ENCODE results near the gene PEX7. TPM values are rescaled to one million over a fixed set of nuclear protein-coding genes. Genes with fewer than 3 reads are reported as not detected.
A peak's percentile ranks its signal among the peaks of the same experiment; 100 is the strongest.
"Not testable (repeated sequence)": the region's sequence is repeated elsewhere in the genome, so short reads cannot be mapped to it uniquely, and the experiment has no call there.

PEX7 gene
- total RNA-seq, 1 experiment from 2014 or later, result 15.7 TPM

DNA sequence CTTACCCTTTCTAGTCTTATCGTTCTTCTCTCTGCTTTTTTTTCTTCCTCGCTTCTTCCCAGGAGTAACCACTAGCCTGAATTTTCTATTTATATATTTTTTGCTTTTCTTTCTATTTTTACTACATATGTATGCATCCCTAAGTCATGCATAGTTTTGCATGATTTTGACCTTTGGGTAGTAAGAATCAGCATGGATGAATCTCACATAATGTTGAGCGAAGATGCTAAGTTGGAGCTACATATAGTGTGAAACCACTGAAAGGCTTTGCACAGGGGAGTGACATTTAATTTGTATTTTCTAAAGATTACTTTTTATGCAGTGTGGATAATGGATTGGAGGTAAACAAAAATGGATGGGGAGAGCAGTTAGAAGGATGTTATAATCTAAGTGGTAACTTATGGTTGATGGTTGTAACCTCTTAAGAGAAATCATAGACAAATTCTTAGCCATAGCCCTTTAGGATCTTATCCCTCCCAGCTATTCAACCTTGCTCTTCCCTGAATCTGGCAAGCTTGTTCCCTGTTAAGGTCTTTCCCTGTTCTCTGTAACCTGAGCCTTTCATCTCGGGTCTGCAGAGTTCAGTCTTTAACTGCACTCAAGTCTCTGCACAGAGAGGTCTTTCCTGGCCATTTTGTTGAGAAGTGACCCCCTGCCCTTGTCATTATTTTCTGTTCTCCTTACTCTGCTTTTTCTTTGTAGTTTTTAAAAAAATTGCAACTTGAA lies 18.0 kb downstream of the PEX7 start:
- DNase-seq (ENCODE audit: low read depth), result no peak

DNA sequence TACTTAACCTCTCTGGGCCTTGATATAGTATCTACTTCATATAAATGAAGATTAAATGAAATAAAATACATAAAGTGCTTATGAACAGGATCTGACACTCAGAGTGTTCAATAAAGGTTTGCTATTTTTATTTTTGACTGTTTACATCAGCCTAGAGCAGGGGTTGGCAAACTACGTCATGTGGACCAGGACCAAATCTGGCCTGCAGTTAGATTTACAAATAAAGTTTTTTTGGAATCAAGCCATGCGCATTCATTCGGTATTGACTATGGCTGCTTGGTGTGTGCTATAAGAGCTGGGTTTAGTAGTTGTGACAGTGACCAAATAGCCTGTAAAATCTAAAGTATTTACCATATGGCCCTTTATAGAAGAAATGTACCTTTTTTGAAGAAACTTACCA lies 20.8 kb downstream of the PEX7 start:
- no peak for DNase-seq (ENCODE audit: low read depth)

DNA sequence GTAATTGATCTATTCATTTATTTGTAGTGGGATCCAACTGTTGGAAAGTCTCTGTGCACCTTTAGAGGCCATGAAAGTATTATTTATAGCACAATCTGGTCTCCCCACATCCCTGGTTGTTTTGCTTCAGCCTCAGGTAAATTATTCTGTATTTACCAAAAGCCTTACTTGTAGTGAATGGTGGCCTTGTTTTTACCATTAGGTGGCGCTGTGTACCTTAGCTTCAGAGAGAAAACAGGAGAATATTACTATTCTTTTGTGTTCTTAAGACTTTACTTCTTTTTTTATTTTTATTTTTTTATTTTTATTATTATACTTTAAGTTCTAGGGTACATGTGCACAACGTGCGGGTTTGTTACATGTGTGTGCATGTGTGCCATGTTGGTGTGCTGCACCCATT lies 23.7 kb downstream of the PEX7 start:
- DNase-seq (ENCODE audit: low read depth), result peak; percentile 52

DNA sequence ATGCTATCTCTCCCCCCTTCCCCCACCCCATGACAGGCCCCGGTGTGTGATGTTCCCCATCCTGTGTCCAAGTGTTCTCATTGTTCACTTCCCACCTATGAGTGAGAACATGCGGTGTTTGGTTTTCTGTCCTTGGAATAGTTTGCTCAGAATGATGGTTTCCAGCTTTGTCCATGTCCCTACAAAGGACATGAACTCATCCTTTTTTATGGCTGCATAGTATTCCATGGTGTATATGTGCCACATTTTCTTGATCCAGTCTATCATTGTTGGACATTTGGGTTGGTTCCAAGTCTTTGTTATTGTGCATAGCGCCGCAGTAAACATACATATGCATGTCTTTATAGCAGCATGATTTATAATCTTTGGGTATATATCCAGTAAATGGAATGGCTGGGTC lies 24.1 kb downstream of the PEX7 start:
- not testable (repeated sequence) for DNase-seq (ENCODE audit: low read depth)

DNA sequence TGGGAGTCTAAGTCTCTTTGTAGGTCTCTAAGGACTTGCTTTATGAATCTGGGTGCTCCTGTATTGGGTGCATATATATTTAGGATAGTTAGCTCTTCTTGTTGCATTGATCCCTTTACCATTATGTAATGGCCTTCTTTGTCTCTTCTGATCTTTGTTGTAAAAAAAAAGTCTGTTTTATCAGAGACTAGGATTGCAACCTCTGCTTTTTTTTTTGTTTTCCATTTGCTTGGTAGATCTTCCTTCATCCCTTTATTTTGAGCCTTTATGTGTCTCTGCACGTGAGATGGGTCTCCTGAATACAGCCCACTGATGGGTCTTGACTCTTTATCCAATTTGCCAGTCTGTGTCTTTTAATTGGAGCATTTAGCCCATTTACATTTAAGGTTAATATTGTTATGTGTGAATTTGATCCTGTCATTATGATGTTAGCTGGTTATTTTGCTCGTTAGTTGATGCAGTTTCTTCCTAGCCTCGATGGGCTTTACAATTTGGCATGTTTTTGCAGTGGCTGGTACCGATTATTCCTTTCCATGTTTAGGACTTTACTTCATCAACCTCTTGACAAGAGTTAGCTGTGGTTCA lies 27.7 kb downstream of the PEX7 start:
- not testable (repeated sequence) for DNase-seq (ENCODE audit: low read depth)

DNA sequence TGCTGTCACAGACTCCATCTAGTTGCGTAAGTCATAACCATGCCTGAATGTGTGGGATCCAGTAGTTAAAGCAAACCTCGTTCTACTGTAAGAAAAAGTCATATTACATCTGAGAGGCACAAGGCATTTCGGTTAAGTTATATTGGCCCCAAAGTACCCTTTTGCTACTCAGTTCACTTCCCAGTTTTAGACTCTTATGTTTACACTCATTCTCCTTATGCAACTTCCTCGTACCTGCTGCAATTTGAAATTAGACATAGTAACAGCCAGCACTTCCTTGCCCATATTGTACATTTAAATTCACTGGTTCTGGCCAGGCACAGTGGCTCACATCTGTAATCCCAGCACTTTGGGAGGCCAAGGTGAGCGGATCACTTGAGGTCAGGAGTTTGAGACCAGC lies 37.0 kb downstream of the PEX7 start:
- no peak for DNase-seq (ENCODE audit: low read depth)

DNA sequence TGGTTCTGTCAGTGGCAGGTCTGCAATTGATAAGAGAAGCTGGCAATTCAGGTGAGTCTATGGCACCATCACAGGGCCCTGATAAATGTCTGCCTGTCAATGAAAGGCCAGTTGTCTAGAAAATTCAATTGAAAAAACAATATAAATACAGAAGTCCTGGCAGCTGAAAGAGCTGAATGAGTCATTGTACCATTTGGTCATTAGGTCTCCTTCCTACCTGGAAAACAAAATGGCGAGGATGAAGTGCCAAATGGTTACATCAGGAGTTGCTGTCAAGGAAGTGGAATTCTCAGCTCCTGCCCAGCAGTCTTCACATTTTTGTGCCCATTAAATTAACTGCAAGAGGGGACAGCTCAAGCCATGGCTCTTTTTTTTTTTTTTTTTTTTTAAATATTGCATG lies 37.7 kb downstream of the PEX7 start:
- no peak for DNase-seq (ENCODE audit: low read depth)

DNA sequence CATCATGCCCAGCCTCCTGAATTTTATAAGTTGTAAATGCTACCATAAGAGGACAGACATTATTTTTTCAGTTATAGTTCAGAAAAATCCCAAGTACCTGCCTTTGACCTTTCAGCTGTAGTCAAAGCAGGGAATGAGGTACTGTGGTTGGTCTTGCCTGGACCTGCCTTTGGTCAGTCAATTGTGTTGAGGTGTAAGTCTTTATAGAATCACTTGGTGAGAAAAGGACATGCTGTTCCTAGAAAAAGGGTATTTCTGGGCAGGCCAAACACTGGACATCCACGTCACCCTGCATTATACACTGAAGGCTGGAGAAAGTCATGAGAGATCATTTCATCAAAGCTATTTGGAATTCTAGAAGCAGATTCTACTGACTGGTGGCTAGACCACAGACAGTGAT lies 40.3 kb downstream of the PEX7 start:
- no peak for DNase-seq (ENCODE audit: low read depth)

DNA sequence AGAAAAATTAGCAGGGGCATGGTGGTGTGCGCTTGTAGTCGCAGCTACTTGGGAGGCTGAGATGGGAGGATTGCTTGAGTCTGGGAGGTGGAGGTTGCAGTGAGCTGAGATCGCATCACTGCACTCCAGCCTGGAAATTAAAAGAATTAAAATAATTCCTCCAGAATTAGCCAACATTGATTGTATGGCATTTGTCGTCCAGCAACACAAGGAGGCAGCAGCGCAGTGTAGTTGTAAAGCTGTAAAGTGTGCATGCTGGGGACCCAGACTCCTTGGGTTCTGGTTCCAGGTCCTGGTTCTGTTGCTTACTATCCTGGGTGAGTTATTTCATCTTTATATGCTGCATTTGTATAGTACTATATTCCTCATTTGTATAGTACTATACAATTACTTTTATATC lies 41.4 kb downstream of the PEX7 start:
- no peak for DNase-seq (ENCODE audit: low read depth)

DNA sequence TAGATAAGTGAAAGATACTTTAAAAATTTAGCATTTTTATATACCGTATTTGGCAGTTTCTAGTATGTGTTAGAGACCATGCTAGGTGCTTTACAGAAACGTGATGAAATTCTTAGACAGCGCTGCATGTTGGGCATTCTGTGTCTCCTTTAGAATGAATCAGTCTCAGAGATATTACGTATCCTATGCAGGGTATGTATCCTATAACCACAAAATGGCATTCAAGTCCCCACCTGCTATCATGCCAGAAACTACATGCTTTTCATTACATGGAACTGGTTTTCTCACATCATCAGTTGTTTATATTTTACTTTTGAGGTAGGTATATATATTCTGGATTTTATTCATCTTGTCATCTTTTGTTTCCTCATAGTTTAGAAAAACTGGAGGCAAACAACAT lies 42.3 kb downstream of the PEX7 start:
- DNase-seq (ENCODE audit: low read depth), result no peak

DNA sequence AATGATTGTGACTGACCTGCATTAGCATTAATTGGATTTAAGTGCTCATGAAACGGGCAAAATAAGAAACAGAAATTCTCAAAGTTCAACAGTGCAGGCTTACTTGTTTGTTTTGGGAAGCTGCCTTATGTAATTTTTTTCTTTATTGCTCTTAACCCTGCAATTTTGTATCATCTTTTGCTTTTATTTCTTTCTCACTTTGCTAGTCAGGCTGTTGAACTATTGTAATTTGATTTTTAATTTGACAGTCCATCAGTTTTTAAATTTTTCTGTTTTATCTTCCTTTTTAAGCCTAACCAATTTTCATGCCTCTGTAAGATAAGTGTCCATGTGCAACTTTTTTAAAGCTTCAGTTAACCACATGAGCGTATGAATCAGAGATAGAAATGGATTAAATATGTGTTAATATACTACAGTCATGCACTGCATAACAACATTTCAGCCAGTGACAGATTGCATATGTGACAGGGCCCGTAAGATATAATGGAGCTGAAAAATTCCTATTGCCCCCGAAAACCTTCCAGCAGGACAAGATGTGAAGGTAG lies 44.6 kb downstream of the PEX7 start:
- DNase-seq (ENCODE audit: low read depth), result peak; percentile 55

DNA sequence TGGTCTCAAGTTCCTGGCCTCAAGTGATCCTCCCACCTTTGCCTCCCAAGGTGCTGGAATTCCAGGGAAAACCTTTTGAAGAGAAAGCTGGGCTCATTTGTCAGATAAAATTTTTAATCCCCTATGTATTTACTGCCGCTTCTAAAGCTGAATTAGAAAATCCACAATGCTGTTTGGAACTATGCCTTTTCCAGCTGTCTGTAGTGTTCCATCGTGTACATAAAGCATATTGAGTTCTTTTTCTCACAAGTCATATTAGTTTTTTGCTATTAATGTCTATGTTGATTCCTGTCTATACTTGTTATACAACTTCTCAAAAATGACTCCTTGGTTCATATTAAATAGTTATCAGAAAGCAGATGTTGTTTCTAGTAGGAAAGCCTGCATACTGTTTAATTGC lies 47.1 kb downstream of the PEX7 start:
- DNase-seq (ENCODE audit: low read depth), result no peak

DNA sequence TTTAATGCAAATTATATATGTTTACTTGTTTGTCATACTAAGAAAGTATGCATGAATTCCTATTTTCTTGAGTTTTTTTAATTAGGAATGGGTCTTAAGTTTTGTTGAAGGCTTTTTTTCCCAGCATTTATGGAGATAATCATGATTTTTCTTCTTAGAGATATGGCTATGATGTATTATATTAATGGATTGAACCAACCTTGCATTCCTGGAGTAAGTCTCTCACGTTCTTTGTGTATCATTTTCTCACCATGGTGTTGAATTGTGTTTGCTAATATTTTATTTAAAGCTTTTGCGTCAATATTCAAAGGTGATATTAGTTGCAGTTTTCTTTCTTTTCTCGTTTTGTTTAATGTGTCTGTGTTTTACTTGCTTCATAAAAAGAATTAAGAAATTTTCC lies 51.4 kb downstream of the PEX7 start:
- DNase-seq (ENCODE audit: low read depth), result peak; percentile 32

DNA sequence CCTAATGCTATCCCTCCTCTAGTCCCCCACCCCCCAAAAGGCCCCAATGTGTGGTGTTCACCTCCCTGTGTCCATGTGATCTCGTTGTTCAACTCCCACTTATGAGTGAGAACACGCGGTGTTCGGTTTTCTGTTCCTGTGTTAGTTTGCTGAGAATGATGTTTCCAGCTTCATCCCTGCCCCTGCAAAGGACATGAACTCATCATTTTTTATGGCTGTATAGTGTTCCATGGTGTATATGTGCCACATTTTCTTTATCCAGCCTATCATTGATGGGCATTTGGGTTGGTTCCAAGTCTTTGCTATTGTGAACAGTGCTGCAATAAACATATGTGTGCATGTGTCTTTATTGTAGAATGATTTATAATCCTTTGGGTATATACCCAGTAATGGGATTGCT lies 54.1 kb downstream of the PEX7 start:
- DNase-seq (ENCODE audit: low read depth), result not testable (repeated sequence)

DNA sequence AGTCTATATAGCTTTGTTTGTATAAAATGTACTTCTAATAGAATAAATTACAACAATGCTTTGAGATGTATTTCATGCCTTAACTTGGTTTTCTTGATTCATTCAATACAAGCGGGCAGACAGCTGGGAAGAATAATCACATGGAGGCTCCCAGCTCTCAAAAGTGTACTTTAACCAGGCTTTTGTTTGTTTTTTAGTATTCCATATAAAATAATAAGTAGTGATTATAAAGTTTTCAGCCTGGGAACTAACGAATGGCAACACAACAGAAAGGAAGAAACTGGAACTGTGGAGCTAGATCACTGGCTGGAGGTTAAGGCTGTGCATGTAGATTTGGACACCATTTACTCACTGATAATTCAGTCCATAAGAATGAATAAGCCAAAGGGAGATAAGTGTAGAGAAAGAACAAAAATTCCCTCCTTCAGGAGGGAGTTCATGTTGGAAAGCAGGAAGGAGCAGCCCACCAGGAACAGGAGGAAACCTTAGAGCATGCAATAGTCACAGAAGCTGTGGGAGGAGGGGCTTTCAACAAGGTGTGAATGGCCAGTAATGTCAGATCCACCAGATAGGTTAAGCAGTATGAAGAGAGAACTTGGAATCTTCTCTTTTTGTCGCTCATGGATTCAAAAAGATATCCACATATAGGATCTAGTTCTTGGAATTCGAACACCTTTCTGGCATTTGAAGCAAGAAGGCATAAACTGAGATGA lies 58.5 kb downstream of the PEX7 start:
- DNase-seq (ENCODE audit: low read depth), result no peak

DNA sequence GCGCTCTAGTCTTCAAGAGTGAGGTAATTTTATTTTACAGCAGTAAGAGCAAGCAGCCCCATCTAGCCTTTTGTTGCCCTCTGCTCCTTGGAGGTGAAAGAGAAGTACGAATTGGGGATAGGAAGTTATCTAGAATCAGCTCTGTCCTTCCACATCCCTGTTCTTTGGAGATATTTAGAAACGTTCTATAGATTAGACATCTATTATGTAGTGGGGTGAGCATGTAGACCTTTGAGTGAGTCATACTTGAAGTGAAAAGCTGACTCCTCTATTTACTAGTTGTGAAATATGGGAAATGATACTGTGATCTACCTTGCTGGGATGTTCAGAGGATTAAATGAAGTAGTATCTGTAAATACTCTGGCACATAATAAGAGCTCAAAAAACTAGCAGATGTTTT lies 63.7 kb downstream of the PEX7 start:
- no peak for DNase-seq (ENCODE audit: low read depth)

DNA sequence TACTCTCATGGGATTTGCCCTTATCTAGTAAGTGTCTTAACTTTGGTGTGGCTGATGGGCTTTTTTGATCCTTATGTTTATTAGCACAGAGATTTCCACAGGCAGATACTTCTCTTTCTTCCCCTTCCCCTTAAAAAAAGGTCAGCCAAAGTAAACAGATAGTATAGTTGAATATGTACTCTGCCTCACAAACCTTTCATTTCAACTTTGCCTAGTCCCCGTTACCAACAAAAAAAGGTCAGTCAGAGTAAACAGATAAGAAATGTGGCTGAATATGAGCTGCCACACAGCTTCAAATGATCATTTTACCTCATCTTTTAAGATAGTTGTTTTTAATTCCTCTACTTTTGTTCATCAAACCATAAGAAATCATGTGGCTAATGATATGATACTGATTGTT lies 65.6 kb downstream of the PEX7 start:
- no peak for DNase-seq (ENCODE audit: low read depth)

DNA sequence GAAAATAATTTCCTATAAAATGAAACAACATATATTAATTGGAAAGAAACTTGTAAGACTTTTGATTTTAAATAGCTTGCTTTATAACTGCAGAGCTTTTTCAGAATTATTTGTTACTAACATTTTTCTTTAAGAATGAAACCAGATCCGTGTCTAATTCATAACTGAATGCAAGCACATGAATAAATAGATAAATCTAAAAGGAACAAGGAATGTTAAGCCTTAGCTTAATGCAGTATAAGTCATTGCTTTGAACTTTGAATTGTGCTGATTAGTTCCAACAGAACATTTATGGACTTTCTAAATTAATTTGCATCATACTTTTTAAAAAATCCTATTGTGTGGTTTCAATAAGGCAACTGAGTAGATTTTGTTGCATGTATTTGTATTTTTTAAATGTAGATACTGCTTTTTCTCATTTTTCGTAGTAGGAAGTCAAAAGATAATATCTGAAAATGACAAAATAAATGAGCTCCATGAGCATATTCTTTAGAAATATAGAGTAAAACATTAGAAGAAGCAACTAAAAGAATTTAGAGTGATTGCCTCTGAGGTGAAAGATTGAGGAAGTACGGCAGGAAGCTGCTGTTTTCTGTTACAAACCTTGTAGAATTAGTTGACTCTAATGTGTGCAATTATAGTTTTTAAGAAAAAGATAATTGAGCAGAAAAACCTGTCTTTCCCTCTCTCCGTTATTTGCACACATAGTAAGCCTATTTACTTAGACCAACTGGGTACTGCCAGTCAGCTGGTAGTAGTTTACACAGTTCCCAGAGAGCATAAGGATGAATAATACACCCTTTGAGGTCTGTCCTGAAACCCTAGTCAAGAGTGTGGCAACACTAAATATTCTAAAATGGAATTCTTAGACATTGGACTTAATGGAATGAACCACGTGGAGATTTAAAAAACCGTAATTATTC lies 67.1 kb downstream of the PEX7 start:
- peak; percentile 29 for DNase-seq (ENCODE audit: low read depth)

DNA sequence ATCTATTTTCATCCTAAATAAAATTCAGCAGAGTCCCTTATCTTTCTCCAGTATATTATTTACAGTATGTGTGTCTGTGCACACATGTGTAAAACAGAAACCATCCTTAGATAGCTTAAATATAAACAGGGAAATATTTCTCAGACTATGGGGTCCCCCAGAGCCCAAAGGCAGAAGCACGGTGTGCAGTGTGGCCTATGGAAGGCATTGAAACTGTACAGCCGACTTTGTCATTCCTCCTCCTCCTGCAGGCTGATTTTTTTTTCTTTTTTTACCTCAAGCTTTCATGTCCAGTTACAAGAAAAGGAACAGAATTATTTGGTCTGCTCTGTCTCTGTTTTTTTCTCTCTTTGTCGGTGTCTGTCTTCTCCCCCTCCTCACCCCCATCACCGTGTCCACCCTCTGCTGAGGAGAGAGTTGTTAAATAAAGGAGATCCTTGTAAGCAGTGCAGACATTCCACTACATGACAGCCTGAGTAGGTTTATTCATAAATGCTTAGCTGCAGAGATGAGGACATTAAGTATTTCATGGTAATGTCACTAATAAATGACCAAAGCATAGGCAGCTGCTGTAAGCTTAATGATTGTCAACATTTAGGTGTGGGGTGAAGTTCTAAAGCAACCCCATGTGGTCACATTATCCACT lies 67.9 kb downstream of the PEX7 start:
- DNase-seq (ENCODE audit: low read depth), result no peak

DNA sequence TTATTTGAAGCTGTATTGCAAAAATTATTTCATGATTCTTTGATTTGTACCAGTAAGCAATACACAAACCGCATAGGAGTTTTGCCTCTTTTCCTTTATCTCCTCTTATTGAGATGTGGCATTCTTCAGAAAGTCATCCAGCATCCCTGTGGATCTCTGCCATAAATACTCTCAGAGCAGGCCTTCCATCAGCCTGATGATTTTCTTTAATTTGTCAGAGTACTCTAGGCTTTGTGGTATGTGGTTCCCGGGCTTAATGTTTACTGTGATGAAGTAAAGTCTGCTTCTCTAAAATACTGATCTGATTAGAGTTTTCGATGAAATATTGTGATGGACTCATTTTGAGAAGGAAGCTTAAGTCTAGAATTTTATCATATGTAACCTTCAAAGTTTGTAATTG lies 68.6 kb downstream of the PEX7 start:
- no peak for DNase-seq (ENCODE audit: low read depth)

DNA sequence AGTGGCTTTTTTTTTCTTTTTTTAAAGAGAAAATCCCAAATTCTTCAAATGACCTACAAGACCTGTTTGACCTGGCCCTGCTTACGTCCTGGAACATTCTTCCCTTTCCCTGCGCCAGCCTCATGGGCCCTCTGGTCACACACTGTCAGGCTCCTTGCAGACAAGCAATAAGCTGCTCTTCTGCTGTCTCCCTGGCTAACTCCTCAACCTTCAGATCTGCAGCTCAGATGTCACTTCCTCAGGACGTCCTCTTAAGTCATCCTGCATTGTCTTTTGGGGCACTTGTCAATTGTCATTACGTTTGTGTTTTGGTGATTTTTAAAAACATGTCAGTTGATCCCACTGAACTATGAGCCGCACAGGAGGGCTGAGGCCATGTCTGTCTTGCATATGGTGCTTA lies 70.8 kb downstream of the PEX7 start:
- no peak for DNase-seq (ENCODE audit: low read depth)
